Skin of body (tissue), 2 donors: ENCODE results near the gene GPRIN1. TPM values are rescaled to one million over a fixed set of nuclear protein-coding genes. Genes with fewer than 3 reads are reported as not detected.

Experiments
- DNase-seq: peaks from one replicate; lab custom pipeline; 2025; lab: John Stamatoyannopoulos, UW
- total RNA-seq: library from RNA; depleted of rRNA; stranded (reverse); fragments of >200 nt; gene quantifications from one replicate; pipeline ENCODE4 v1.2.3, GENCODE V29; 2014

Gene GPRIN1
- total RNA-seq, 1 donor from 2014 or later, result 4.8 TPM

- no peak for DNase-seq
Measured at GRCh38 chr5:176643491-176644219, 33.7 kb upstream of the GPRIN1 start.

GRCh38 chr5:176642675-176643490, 32.9 kb upstream of the GPRIN1 start:
- DNase-seq, result no peak

- no peak for DNase-seq
Measured at GRCh38 chr5:176640616-176641015, 30.7 kb upstream of the GPRIN1 start.

GRCh38 chr5:176639981-176640380, 30.0 kb upstream of the GPRIN1 start:
- no peak for DNase-seq

GRCh38 chr5:176639208-176639607, 29.3 kb upstream of the GPRIN1 start:
- DNase-seq, result no peak

- DNase-seq, result no peak
Measured at GRCh38 chr5:176638437-176638836, 28.5 kb upstream of the GPRIN1 start.

GRCh38 chr5:176637556-176637955, 27.6 kb upstream of the GPRIN1 start:
- no peak for DNase-seq

GRCh38 chr5:176636426-176636825, 26.5 kb upstream of the GPRIN1 start:
- no peak for DNase-seq

- no peak for DNase-seq
Measured at GRCh38 chr5:176633598-176633997, 23.6 kb upstream of the GPRIN1 start.

- DNase-seq, result no peak
Measured at GRCh38 chr5:176632745-176633144, 22.8 kb upstream of the GPRIN1 start.

GRCh38 chr5:176631383-176632200, 21.6 kb upstream of the GPRIN1 start:
- DNase-seq, result no peak

GRCh38 chr5:176630681-176631222, 20.8 kb upstream of the GPRIN1 start:
- DNase-seq, result no peak

GRCh38 chr5:176629853-176630680, 20.1 kb upstream of the GPRIN1 start, which contains the start of the genes EIF4E1B and SNCB:
EIF4E1B (plus strand) TSS chr5:176630675; CDS start chr5:176642788, 12,113 bp downstream.
SNCB (minus strand) TSS chr5:176630534; CDS start chr5:176629654, 880 bp downstream.
- DNase-seq, result no peak

- no peak for DNase-seq
Measured at GRCh38 chr5:176629317-176629852, 19.4 kb upstream of the GPRIN1 start.

- DNase-seq, result no peak
Measured at GRCh38 chr5:176628406-176629228, 18.7 kb upstream of the GPRIN1 start.

GRCh38 chr5:176627582-176627981, 17.6 kb upstream of the GPRIN1 start:
- no peak for DNase-seq

GRCh38 chr5:176626876-176627236, 16.9 kb upstream of the GPRIN1 start:
- no peak for DNase-seq

GRCh38 chr5:176625966-176626875, 16.3 kb upstream of the GPRIN1 start:
- no peak for DNase-seq
